Measurements from ENCODE around the gene KRTAP4-1.
"Not testable (repeated sequence)": the region's sequence is repeated elsewhere in the genome, so short reads cannot be mapped to it uniquely, and the experiment has no call there.

KRTAP4-1 gene

DNA sequence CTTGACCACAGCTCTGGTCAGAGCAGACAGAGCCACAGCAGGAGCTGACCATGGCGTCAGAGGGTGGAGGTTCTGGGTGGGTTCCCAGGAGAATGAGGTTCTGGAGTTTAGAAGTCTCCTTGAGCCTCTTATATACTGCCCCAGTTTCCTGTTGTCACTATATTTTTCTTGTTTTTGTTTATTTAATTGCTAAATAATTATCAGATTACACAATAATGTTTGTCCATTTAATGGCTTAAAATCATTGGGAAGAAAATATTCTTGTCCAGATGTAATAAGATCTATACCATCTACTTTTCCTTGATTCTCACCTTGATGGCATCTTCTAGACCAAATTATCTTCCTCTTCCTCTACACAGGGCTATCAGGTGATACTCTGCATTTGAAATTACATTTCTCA, 16.6 kb downstream of the KRTAP4-1 start, which contains the start of gene KRTAP4-3:
TSS of gene KRTAP4-3 (minus strand) at position 101 of the 400 bp plus-strand sequence. CDS start at position 52, 49 bp downstream.
- DNase-seq: no peak

DNA sequence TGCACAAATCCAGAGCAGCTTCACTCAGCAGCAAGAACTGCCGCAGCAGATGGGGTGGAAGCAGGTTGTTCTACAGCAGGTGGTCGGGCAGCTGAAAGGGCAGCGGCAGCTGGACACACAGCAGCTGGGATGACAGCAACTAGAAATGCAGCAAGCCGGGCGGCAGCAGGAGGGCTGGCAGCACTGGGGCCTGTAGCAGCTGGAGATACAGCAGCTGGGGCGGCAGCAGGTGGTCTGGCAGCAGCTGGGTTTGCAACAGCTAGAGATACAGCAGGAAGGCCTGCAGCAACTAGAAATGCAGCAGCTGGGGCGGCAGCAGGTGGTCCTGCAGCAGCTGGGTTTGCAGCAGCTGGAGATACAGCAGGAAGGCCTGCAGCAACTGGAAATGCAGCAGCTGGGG, 17.1 kb downstream of the KRTAP4-1 start:
- DNase-seq: no peak

DNA sequence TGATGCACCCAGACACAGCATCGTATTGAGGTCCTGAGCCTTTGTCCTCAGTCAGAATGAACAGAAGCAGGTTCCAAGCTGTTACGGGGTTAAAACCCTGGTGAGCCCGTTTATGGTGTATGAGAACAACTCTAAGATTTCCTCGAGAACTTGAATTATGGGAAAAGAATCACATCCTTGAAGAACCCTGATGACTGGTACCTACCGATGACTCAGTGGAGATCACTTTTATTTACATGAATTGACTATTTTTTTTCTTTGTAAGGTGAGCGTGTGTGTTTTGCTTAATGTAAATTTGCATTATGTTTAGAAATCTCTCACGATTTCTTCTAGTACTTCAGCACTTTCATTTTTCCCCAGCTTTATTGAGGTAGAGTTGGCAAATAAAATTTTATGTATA, 20.9 kb downstream of the KRTAP4-1 start:
- DNase-seq: no peak

DNA sequence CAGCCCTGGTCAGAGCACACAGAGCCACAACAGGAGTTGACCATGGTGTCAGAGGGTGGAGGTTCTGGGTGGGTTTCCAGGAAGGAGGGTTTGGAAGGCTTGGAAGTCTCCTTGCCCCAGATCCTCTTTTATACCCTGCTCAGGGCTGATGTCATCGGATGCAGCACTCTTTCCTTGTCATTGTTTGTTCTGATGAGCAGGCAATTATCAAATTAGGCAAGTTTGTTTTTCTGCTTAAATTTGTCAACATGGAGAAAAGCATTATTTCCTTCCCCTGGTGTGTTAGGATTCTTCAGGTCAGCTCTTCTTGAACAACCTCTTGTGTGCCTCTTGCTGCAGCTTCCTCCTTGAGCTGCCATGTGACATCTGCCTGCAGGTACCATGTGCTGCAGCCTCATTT, 24.1 kb downstream of the KRTAP4-1 start, which contains the start of gene KRTAP4-4:
TSS of gene KRTAP4-4 (minus strand) at position 101 of the 400 bp plus-strand sequence. CDS start at position 44, 57 bp downstream.
- no peak for DNase-seq

DNA sequence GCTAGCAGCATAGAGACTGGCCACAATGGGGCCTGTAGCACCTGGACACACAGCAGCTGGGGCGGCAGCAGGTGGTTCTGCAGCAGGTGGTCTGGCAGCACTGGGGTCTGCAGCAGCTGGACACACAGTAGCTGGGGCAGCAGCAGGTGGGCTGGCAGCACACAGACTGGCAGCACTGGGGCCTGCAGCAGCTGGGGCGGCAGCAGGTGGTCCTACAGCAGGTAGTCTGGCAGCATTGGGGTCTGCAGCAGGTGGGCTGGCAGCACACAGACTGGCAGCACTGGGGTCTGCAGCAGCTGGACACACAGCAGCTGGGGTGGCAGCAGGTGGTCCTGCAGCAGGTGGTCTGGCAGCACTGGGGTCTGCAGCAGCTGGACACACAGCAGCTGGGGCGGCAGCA, 24.5 kb downstream of the KRTAP4-1 start:
- DNase-seq: not testable (repeated sequence)

DNA sequence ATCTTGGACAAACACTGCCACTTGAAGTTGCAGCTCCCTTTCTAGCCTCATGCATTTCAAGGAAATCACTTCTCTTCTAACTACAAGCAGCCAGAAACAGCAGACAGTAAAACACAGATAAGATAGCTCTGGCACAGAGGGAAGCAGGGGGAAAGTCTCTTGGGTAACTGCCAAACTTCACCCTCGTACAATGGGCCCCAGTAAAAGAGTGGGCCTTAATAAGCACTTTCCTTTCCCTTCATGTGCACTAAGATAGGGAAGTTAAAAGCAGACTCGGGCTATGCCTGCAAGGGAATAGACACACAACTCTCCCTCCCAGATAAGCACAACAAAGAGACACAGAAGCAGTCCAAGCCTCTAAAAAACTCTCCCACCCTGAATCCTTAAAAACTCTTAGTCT, 30.9 kb downstream of the KRTAP4-1 start:
- no peak for DNase-seq

DNA sequence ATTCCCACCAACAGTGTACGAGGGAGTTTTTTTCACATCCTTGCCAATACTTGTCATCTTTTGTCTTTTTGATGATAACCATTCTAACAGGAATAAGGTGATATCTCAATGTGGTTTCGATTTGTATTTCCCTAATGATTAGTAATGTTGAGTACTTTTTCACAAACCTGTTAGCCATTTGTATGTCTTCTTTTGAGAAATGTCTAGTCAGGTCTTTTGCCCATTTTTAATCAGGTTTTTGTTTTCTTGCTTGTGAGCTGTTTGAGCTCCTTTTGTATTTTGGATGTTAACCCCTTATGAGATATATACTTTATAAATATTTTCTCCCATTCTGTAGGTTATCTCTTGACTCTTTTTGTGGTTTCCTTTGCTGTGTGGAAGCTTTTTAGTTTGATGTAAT, 33.2 kb downstream of the KRTAP4-1 start:
- DNase-seq: no peak

DNA sequence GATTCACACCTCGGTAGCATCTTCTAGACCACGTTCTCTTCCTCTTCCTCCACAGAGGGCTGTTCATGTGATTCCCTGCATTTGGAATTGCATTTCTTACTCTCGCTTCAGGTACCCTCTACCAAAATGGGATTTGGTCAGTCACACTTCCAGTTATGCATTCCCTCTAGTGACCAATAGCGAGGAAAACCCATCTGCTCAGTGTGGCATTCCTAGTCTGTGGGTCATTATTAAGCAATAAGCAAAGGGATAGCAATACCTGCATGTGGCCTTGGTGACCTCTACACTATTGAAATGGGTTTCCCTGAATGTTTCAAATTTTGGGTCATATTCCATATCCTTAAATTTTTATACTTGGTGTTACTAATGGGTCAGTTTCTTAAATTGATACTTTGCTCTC, 34.7 kb downstream of the KRTAP4-1 start:
- no peak for DNase-seq

DNA sequence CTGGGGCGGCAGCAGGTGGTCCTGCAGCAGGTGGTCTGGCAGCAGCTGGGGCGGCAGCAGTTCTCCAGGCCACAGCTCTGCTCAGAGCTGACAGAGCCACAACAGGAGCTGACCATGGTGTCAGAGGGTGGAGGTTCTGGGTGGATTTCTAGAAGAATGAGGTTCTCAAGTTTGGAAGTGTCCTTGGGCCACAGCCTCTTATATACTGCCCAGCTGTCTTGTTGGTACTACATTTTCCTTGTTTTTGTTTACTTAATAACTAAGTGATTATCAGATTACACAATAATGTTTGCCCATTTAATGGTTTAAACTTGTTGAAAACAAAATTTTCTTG, 35.1 kb downstream of the KRTAP4-1 start, which contains the start of gene KRTAP4-5:
TSS of gene KRTAP4-5 (minus strand) at position 174 of the 334 bp plus-strand sequence. CDS start at position 116, 58 bp downstream.
- no peak for DNase-seq

DNA sequence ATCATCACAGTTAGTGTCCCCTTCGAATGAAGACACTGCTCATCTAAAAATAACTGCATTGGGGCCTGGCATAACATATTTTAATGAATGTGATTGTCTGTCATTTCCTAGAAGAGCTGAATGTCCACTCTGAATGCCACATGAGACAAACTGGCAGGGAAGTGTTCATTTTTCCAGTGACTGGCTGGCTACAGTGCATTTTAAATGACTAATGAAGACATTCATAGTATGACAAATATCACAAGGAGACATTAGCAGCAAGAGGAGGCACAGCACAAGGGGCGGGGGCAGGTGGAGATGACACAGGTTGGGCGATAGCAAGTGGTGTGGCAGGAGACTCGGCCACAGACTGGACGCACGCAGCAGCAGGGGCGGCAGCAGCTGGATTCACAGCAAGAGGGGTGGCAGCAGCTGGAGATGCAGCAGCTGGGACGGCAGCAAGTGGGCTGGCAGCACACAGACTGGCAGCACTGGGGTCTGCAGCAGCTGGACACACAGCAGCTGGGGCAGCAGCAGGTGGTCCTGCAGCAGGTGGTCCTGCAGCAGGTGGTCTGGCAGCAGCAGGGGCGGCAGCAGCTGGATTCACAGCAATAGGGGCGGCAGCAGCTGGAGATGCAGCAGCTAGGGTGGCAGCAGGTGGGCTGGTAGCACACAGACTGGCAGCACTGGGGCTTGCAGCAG, 35.6 kb downstream of the KRTAP4-1 start:
- not testable (repeated sequence) for DNase-seq

DNA sequence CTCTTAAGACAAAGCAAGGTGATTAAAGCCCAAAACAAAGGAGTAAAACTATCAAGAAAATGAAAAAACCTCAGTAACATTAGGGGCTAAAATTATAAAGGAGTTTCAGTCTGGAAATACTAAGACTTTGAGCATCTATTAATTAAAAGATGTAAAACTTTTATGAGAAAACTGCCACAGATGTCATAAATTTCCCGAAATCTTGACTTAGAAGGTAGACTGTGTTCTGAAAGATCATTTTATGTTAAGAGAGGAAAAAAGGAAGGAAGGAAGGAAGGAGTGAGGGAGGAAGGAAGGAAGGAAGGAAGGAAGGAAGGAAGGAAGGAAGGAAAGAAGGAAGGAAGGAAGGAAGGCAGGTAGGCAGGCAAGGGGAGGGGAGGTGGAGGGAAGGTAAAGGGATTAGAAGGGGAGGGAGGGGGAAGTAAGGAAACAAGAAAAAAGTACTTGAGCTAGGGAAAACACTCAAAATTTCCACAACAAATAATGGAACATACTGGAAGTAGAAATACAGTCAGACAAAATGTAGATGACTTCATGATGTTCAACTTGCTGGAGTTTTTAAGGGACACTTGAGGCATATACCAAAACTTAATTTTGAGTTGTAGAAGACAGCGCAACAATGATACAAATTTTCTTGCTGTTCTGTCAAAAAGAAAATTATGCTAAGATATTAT, 37.0 kb downstream of the KRTAP4-1 start:
- DNase-seq: no peak

DNA sequence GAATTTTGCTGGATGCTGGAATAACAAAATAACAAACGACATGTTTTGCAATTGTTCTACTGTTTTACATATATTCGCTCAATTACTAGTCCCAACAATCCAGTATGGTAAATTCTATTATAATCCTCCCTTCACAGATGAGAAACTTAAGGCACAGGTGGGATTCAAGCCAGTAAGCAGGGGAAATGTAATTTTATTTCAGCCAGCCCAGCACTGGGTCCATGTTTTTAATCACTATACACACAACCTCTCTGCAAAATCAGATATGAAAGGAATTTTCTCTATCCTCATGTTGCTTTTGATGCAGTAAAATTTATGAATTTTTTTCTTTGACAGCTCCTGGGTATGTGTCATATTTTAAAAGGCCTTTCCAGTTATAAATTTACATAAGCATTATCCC, 39.5 kb downstream of the KRTAP4-1 start:
- no peak for DNase-seq

DNA sequence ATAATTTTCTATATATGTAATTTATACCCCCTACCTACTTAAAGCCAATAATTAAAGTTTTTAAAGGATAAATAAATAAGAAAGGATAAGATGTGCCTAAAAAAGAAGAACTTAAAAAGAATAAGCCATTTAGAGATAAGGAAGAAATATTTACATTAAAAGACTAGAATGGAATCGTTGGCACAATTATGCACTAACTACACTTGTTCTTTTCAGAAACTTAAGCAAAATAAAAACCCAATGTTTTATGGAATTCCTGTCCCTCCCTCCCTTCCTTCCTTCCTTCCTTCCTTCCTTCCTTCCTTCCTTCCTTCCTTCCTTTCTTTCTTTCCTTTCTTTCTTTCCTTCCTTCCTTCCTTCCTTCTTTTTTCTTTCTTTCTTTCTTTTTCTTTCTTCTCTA, 39.9 kb downstream of the KRTAP4-1 start:
- no peak for DNase-seq

DNA sequence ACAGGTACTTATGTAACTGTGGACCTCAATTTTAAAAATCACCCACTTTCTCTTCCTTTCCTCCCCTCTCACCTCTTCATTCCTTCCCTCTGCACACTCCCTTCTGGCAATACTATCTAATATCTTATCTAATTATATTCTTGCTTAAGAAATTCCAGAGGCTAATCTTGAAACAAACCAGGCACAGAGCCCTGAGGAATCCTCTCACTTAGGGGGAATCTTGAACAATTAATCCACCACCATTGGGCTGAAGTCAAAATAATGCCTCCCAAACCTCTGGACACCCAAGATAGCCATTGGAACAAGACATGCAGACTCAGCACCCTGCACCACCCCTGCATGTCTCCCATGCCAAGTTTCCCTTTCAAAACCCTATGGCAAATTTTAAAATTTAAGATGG, 43.4 kb downstream of the KRTAP4-1 start:
- DNase-seq: no peak

DNA sequence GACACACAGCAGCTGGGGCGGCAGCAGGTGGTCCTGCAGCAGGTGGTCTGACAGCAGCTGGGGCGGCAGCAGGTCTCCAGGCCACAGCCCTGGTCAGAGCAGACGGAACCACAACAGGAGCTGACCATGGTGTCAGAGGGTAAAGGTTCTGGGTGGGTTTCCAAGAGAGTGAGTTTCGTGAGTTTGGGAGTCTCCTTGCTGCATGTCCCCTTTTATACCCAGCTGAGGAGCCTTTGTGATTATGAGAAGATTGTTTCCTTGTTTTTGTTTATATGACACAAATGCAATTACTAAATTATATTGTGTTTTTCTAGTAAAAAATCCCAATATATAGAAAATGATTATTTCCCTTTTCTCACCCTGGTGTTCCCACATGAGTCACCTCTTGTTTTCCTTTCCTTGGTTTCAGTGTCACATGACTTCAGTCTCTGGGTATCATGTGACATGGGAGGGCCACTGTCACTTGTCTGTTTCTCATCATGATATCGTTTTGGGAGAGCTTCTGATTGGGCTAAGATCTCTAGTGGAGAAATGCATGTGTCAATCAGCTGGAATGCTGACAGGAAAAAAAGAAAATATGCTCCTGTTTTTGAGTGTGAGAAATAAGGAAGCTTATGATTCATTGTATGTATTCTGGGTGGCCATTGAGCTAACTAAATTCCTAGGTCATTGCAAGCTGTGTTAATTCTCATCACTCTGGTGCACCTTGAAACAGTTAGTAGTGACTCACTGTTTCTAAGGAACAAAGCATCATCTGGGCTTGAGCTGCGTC, 44.2 kb downstream of the KRTAP4-1 start, which contains the start of gene KRTAP4-6:
TSS of gene KRTAP4-6 (minus strand) at position 185 of the 772 bp plus-strand sequence. CDS start at position 128, 57 bp downstream.
- no peak for DNase-seq

DNA sequence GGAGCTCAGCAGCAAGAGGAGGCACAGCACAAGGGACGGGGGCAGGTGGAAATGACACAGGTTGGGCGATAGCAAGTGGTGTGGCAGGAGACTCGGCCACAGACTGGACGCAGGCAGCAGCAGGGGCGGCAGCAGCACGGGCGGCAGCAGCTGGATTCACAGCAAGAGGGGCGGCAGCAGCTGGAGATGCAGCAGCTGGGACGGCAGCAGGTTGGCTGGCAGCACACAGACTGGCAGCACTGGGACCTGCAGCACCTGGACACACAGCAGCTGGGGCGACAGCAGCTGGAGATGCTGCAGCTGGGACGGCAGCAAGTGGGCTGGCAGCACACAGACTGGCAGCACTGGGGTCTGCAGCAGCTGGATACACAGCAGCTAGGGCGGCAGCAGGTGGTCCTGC, 44.8 kb downstream of the KRTAP4-1 start:
- not testable (repeated sequence) for DNase-seq

Measured in bone marrow (tissue), 2 donors.